Dermis blood vessel endothelial cell (primary cell): Measurements from ENCODE around the gene ACIN1. TPM values are rescaled to one million over a fixed set of nuclear protein-coding genes. Genes with fewer than 3 reads are reported as not detected.
"Not testable (repeated sequence)": the region's sequence is repeated elsewhere in the genome, so short reads cannot be mapped to it uniquely, and the experiment has no call there.

Experiments
- DNase-seq: peaks from one replicate; pipeline ENCODE4 v3.0.0; 2010
- total RNA-seq: library from RNA; depleted of rRNA; stranded (reverse); fragments of >200 nt; gene quantifications from 2 replicates; pipeline ENCODE4 v1.2.3, GENCODE V29; 2014

Gene ACIN1
- total RNA-seq, 1 donor from 2014 or later, result 65.2 TPM

DNA sequence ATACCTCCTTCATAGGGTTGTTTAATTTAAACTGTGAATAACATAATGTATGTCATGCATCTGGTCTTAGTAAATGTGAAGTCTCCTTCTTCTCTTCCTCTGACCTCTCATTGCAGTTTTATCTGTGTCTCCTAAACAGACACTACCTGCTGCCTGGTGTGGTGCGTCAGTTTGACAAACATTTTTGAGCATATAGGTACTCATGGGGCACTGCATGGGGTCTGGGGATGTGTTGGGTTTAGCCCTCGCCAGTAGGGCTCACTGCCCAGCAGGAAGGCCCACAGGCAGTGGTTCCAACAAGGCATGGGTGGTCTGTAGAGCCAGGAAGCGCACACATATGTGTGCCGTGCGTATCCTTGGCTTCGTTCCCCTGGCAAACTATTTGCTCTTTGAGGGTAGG lies 27.1 kb upstream of the ACIN1 start:
- DNase-seq, result no peak

DNA sequence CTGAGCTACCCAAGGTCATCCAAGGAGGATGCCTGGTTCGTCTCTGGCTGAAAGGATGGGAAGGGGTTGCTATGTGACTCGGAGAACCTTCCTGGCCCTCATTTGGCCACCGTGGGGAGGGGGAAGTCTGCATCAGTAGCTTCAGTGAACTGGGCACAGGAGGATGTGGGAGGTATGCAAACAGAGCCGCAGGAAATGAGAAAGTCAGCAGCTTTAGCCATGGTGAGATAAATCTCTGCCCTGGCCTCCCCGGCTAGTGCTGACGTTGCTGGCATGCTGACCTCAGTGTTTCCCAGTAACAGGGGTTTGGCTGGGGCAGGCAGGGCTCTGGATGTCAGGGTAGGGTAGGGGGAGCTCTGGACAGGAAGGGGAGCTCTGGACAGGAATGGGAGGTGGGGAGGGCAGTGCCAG lies 26.4 kb upstream of the ACIN1 start:
- peak; percentile 59 for DNase-seq

DNA sequence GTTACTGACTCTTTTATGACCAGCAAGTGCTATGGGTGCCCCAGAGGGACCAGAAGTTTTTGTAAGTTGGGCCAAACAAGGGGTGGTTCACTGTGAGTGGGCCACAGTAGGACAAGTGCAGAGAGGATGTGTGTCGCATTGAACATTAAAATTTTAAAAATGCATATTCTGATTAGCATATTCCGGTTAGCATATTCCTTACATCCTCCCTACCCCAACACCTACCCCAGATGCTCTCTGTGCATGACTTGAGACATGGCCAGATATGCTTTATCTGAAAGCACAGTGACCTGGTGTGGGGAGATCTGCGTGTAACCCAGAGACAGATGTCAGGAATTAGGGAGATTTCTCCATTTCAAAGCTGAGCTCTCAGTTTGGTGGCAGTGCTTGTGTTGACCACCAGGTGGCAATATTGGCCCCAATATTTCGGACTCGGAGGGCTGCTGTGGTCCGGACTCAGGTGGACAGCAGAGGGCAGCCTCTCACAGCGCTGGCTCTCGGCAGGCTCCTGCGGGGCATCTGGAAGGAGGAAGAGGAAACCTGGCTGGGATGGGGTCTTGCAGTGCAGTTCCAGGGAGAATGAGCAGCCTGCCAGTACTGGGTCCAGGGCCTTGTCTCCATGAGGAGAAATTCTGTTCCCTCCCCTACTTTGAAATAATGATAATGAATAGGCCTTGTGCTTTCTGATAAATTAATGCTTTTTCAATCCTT lies 25.8 kb upstream of the ACIN1 start:
- DNase-seq, result peak; percentile 93

DNA sequence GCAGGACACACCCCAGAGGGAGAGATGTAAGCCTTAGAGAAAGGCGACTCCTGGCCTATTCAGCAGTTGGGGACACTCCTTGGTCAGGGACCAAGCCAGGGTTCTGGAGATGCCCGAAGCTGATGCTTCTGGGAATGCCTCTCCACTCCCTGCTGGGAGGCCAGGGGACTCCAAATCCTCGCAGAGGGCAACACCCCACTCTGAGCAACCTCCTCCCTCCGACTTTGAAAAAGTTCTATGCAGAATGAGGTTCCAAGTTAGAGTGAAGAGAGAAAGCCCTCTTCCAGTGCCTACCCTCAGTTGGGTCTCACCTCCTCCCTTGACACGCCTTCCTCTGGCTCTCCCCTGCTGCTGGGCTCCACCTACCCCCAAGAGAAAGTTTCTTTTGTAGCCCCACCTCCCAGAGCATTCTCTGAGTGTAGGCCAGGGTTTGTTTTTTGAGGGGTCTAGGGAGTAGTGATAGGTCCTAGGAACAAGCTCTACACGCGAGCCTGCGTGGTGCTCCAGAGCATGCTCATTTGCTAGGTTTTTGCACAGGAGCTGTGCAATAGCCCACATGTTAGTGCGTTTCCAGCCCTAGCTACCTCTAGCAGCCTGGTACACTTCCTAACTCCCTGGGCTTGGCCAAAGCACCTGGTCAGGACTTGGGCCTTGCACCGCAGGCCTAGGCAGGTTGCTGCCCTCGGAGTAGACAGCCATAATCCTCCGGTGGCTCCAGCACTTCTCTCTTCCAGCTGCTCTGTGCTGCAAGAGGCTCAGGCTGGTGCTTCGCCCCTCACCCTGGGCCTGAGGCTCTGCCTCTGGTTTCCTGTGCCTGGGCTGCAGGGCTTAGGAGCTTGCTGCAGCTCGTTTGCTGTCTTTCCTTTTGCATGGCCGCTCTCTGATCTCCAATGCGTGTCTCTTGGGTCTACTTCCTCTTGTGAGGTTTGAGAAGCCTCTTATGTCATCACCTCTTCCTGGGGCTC lies 24.7 kb upstream of the ACIN1 start:
- DNase-seq, result no peak

DNA sequence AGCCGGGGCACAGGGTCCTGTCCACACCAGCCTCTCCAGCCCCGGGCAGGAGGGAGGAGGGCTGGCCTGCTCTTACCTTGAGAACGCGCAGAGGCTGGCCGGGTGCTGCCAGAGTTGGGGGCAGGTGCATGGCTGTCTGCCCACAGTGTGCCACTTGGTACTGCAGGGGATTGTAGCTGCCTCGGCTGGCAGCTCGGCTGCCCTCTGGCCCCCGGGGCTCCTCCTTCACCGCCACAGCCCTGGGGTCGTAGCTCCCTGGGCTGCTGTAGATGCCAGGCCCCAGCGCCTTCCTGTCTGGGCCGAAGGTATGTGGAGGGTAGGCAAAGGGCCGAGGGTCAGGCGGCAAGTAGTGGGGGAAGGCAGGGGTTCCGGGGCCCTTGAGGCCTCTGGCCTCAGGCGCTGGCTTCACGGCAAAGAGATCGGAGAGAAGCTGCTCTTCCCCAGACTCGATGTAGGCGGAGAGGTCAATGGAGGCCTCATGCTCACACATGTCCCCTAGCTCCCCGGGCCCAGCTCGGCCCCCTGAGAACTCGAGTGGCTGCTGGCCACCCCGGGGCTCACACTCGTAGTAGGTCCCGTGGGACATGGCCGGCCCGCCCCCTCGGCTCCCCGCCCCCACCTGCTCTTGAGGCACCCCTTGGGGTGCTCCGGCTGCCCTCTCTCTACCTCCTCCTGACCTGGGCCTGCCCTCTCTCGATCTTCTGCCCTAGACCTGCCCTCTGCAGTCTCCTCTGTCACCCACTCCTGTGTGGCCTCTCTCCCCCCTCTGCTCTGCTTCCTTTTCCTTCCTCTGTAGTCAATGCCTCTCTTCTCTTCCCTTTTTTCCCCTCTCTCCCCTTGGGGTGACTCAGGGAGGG lies 23.8 kb upstream of the ACIN1 start, which contains the start of gene CEBPE:
CEBPE (minus strand) TSS at position 750 of the 857 bp plus-strand sequence; CDS start at position 586, 164 bp downstream.
- no peak for DNase-seq

DNA sequence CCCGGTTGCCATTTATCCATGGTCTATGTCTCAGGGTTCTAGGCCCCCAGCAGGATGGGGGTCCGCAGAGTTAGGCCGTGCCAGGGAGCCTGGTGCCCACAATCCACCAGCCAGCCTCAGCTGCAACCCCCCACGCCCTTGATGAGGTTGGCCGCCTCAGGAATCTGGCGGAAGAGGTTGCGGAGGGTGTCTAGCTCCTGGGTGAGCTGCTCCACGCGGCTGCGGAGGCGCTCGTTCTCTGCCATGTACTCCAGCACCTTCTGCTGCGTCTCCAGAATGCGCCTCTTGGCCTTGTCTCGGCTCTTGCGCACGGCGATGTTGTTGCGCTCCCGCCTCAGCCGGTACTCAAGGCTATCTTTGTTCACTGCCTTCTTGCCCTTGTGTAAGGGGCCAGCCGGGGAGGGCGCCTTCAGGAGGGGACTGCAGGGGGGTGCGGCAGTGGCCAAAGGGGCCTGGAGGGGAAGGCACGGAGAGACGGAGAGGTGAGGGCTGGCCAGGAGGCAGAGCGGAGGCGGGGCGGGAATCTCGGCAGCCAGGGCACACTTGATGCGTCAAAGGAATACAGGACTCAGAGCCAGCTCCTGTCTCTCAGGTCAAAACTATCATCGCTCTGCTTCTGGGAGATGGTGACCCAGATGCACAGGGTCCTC lies 22.6 kb upstream of the ACIN1 start:
- no peak for DNase-seq

DNA sequence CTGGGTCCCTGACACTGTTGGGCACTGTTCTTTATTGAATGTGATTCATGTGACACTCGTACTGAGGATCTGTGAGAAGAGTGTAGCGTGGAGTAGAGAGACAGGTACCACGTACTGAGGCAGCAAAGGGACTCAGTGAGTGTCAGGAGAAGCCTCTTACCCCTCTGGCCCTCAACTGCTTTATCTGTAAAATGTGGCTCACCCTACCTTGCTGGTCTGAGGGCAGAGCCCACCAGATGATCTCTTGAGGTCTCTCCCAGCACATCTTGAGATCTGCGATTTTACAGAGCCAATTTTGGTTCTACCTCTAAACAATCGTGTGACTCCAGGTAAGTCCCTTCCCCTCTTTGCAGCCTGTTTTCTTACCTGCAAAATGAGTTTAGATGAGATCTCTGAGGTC lies 21.0 kb upstream of the ACIN1 start:
- no peak for DNase-seq

DNA sequence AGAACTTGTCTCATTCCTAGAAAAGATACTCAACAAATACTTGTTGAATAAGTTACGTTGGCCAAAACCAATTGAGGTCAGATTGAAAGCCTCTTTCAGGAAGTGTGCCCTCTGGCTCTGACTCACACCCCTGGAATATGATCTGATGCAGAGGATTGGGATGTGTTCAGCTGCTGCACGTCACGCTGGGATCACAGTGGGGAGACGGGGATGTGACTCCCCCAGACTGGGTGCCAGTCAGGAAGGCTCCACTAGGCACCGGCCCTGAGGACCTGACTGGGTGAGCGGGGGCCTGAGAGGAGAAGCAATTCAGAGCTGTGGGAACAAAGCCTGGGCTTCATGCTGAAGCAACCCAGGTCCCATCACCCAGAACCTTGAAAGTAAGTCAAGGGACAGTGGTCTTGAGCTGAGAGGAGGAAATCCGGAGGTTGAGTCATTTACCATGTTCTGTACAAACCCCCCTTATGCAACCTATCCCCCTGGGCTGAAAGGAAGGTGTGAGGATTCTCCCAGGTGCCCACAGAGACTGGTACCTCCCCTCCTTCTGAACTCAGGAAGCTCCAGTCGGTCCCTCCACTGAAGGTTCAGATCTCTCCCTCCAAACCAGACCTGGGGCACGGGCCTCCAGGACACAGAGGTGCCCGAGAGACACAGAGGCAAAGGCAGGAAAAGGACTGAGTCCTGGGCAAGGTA lies 20.2 kb upstream of the ACIN1 start:
- peak; percentile 71 for DNase-seq

DNA sequence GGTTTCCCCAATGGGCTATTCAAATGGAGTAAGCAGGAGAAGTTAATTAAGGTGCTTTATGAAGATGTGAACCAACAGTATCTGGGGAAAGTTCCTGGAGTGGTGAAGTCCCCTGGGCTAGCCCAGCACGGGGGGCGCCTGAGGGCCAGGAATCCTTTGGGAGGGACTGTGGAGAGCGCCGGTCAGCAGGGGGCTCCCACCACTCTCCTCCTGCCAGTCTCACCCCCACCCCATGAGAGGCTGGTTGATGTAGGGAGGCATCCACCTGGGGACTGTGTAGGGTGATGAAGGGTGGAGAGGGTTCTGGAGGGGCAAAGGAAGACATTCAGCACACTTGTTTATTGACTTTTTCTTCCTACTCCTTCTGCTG lies 19.7 kb upstream of the ACIN1 start:
- DNase-seq, result no peak

DNA sequence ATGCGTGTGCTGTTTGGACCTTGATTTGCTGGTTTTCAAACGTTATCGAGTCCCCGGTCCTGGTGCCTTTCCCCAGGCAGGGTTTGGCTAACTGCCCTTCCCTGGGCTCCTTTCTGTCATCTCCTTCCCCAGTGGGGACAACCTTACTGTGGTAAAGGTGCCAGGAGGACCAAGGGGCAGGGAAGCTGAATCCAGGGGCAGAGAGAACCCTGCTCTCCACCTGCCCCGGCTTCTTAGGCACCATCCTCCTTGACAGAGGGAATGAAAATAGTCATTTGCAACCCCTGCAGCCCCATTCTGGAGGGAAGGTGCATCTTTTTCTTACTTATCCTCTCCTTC lies 19.2 kb upstream of the ACIN1 start:
- DNase-seq, result no peak

DNA sequence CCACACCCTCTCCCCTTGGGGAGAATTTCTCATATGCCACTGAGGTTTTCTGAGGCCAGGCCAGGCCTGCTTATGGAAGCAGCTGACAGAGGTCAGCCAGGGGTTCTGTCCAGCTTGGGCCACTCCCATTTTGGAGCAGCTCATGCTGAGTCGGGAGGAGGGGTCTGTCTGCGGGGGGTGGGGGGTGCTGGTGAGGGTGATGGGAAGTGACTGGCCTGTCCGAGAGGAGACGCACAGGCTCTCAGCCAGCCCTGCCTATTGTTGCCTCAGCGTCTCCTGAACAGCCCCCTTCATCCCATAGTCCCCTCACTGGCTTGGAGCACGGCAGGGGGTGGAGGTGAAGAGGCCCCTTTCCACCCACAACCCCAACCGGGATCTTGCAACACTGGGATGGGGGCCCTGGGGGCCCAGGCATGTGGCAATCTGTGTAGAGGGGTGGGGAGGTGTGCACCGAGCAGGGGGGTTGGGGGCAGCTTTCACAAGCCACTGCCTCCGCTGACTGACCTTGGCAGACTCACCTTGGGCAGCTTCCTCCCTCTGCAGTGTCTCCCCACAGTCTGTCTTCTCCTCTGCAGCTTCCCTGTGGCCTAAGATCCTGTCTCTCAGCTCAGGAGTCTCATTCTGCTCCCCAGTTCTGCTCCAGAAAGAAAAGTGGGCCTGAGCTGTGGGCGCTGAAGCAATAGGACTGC lies 18.6 kb upstream of the ACIN1 start:
- DNase-seq, result no peak

DNA sequence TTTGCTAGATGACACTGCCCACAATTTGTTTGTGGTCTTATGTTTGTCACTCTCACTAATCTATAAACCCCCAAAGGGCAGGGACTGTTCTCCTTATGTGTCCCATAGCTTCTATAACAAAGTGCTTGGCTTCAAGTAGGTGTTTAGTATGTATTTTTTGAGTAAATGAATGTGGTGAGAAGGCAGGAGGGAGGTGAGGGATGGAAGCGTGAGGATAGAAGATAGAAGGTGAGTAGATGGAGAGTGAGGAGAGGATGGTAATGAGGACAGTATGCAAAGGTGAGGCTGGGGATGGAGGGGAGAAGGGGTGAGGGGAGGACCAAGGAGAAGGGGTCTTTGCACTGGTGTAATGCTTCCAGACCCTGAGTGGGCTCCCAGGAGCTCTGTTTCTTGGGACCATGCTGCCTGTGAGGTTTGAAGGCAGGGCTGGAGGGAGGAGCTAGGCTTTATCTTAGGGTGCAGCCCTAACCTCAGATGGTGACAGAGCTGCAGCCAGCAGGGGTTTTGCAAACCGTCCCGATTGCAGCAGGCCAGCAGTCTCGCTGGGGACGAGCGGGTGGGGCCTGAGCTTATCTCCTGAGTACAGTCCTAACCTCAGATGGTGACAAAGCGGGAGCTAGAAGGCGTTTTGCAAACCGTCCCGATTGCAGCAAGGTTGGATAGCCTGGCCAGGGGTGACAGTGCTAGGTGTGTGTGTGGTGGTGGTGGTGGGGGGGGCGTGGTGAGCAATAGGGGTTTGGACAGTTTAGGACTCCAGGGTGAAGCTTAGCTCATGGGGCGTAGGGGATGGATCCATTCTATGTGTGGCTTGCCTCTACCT lies 17.6 kb upstream of the ACIN1 start:
- DNase-seq, result no peak

DNA sequence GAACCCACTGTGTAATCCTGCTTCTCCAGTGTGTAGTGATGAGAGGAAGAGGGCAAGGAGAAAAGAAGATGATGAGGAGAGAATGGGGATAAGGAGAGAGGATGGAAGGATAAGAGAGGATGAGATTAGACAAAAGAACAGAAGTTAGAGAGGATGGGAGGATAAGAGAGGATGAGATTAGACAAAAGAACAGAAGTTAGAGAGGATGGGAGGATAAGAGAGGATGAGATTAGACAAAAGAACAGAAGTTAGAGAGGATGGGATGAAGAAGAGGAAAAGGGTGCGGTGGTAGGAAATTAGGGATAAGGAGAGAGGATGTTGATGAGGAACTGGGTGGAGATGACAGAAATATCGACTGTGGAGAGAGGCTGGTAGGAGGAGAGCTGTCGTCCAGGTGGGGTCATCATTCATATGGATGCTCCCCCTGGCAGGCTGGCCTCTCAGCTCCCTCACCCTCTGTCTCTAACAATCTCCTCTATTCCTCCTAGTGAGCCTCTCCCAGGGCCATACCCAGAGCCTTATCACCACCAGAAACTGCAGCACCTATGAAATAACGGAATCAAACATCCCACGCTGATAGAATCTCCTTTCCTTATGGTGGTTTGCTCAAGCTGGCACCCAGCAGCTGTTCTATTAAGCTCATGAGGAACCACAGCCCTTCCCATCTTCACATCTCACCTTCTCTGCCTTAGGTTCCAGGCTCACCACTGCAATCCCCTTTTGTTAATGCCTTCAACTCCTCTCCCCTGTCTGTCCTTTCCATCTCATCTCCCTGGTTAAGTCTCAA lies 15.8 kb upstream of the ACIN1 start:
- no peak for DNase-seq

DNA sequence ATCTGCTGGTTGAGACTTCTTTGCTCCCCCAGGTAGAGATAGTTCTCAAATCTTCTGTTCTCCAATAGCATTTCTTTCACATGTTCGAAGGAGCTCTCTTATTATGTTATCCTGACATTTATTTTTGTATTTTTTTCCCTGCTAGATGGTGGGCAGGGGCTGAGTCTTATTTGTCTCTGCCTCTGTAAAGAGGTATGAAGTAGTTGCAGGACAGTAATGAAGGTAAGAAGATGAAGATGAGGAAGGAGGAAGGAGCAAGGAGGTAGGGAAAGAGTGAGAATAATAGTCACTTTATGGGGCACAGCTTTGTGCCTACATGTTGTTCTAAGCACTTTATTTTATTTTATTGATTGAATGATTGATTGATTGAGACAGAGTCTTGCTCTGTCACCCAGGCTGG lies 14.8 kb upstream of the ACIN1 start:
- DNase-seq, result no peak

DNA sequence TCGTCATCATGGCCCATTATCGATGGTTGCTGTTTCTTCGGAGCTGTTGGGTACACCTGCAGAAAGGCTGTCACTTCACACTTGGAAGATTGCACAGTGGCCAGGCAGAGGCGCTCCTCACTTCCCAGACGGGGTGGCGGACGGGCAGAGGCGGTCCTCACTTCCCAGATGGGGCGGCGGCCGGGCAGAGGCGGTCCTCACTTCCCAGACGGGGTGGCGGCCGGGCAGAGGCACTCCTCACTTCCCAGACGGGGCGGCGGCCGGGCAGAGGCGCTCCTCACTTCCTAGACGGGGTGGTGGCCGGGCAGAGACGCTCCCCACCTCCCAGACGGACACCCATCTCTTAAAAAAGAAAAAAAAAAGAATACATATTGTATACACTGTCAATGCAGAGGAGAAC lies 13.2 kb upstream of the ACIN1 start:
- DNase-seq, result not testable (repeated sequence)

DNA sequence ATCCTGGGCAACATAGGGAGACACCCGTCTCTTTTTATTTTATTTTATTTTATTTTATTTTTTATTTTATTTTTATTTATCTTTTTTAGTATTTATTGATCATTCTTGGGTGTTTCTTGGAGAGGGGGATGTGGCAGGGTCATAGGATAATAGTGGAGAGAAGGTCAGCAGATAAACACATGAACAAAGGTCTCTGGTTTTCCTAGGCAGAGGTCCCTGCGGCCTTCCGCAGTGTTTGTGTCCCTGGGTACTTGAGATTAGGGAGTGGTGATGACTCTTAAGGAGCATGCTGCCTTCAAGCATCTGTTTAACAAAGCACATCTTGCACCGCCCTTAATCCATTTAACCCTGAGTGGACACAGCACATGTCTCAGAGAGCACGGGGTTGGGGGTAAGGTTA lies 12.7 kb upstream of the ACIN1 start:
- not testable (repeated sequence) for DNase-seq

DNA sequence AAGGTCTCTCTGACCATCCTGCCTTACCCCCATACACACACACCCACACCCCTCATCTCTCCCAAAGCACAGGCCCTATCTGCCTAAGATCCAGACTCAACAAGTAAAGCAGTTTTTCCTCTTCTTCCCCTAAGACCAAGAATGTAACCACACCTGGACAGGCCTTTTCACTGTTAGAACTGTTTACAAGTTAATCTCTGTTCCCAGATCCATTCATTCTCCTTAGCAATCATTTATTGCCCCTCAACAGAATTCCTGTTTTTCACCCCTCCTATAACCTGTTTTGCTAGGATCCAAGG lies 11.8 kb upstream of the ACIN1 start:
- no peak for DNase-seq

DNA sequence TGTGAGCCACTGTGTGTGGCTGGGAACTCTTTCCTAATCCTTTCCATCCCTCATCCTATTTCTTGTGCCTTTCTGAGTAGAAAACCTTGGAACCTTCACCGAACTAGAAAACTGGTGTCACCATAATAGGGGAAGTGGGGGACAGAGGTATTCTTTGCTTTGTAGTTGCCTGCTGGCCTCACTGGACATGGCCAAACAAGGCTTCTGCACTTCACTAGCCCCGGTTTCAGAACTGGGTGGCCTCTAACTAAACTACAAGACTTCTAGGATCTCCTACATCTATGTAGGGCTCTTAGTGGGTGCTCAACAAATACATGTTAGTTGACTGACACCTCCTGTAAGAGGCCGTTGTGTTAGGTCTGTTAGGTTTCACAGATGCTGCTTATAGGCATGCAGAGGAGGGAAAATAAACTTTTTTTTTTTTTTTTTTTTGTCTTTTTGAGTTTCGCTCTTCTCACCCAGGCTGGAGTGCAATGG lies 10.4 kb upstream of the ACIN1 start:
- no peak for DNase-seq

DNA sequence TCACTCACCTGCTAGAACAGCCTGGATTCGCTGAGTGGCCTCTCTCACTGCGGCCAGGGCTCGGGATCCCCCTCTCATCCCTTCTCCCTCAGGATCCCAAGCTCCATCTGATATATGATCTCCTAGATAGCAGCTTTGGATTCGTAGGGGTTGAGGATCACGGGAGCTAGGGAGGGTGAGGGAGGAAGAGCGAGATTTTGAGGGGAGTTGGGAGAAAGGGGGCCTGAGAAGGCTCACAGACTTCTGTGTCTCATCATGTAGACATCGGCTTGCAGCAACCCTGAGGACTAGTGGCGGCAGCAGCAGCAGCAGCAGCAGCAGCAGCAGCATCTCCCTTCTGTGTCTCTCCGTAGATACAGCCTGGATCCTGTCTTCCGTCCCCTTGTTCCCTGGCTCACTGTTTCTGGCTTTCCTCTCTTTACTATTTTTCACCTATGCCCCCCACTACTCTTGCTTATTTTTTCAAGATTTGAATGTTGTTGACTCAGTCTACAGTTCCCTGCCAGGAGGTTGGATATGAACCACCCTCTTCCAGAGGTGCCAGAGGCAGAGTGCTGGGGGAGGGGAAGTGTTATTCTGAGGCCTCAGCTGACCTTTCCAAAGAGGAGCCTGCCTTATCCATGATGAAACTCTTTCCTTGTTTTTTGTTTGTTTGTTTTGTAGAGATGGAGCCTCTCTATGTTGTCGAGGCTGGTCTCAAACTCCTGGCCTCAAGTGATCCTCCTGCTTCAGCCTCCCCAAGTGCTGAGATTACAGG lies 9.8 kb upstream of the ACIN1 start, which contains the start of gene CIROP:
CIROP (minus strand) TSS at position 399 of the 757 bp plus-strand sequence; CDS start at position 330, 69 bp downstream.
- no peak for DNase-seq
